Measurements from ENCODE around the gene FOXP4. TPM values are rescaled to one million over a fixed set of nuclear protein-coding genes. Genes with fewer than 3 reads are reported as not detected.

The FOXP4 gene
- total and polyA plus RNA-seq, 4 donors, result 2.5 to 16.0 (median 4.3) TPM

DNA sequence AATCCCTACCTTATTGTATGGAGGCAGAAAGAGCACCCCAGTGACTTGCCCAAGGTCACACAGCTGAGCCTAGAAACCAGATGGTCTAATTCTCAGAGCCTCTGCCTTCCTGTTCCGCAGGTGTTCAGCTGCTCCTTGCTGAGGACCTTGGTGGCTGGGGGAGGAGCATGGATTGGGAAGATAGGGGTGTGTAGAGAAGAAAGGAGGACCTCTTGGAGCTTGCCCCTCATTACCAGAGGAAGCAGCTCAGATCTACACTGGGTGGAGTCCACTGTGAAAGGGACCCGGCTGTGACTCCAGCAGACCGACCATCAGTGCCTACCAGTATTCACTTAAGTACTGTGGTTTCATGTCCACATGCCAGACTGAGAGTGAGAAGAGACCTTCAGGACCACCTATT lies 15.2 kb downstream of the FOXP4 start:
- 96% methylated on average over 3 of the region's 3 CpGs for WGBS
- Histone ChIP-seq H3K9me3 (ENCODE audit: control insufficient read depth in 4 of 4, low read length in 3 of 4) (no peaks in the 10 kb centered on the region), H3K36me3 (ENCODE audit: control insufficient read depth in 4 of 4, insufficient read depth in 3 of 4, low read depth in 1 of 4, low read length in 3 of 4) (peaks cover 5 to 8% (median 6%) of the 10 kb centered on the region in 4 donors), H3K27me3 (ENCODE audit: control insufficient read depth in 4 of 4, insufficient read depth in 4 of 4, low read length in 3 of 4) (no peaks in the 10 kb centered on the region), H3K9ac (ENCODE audit: low read depth in 1 of 2, low read length in 2 of 2) (no peak overlapping the region), H3K4me3 (ENCODE audit: low read depth in 1 of 3, low read length in 3 of 3) (no peak overlapping the region), H3K4me1 (ENCODE audit: control insufficient read depth in 4 of 4, insufficient read depth in 4 of 4, low read length in 3 of 4) (peaks cover 15 to 57% (median 32%) of the 10 kb centered on the region in 4 donors), H3K27ac (ENCODE audit: low read depth in 1 of 2, low read length in 2 of 2) (no peak overlapping the region)
- TF ChIP-seq FOXA2 (IDR thresholded peaks at IDR 0.05) (no peak), RXRA (IDR thresholded peaks at IDR 0.05) (no peak), SP1 (IDR thresholded peaks at IDR 0.05) (no peak)
- TF ChIP-seq, protein P1, sequence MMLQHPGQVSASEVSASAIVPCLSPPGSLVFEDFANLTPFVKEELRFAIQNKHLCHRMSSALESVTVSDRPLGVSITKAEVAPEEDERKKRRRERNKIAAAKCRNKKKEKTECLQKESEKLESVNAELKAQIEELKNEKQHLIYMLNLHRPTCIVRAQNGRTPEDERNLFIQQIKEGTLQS (IDR thresholded peaks at IDR 0.05), result no peak
- DNase-seq (ENCODE audit: low spot score), result no peak

GRCh38 chr6:41561931-41562911 lies 16.0 kb downstream of the FOXP4 start:
- no peaks in the 10 kb centered on the region for H3K9me3 ChIP-seq (ENCODE audit: control insufficient read depth in 4 of 4, low read length in 3 of 4)
- TF ChIP-seq, protein P1 (IDR thresholded peaks at IDR 0.05), result no peak
- TF ChIP-seq FOXA1 (IDR thresholded peaks at IDR 0.05) (no peak), HNF4A (conservative IDR thresholded peaks at IDR 0.05) (no peak), JUND (IDR thresholded peaks at IDR 0.05) (no peak), SP1 (IDR thresholded peaks at IDR 0.05) (no peak), HNF4G (IDR thresholded peaks at IDR 0.05) (no peak), CTCF (IDR thresholded peaks at IDR 0.05; ENCODE audit: low read depth, low read length, missing input control) (no peak), FOXA2 (IDR thresholded peaks at IDR 0.05) (no peak), RAD21 (IDR thresholded peaks at IDR 0.05) (no peak), NR2F2 (IDR thresholded peaks at IDR 0.05) (no peak), EGR1 (IDR thresholded peaks at IDR 0.05; ENCODE audit: low read depth in 2 of 2) (no peak), GABPA (IDR thresholded peaks at IDR 0.05 in 1 of 2, conservative IDR thresholded peaks at IDR 0.05 in 1 of 2) (no peak), RXRA (IDR thresholded peaks at IDR 0.05) (no peak)
- TF ChIP-seq, protein P2, sequence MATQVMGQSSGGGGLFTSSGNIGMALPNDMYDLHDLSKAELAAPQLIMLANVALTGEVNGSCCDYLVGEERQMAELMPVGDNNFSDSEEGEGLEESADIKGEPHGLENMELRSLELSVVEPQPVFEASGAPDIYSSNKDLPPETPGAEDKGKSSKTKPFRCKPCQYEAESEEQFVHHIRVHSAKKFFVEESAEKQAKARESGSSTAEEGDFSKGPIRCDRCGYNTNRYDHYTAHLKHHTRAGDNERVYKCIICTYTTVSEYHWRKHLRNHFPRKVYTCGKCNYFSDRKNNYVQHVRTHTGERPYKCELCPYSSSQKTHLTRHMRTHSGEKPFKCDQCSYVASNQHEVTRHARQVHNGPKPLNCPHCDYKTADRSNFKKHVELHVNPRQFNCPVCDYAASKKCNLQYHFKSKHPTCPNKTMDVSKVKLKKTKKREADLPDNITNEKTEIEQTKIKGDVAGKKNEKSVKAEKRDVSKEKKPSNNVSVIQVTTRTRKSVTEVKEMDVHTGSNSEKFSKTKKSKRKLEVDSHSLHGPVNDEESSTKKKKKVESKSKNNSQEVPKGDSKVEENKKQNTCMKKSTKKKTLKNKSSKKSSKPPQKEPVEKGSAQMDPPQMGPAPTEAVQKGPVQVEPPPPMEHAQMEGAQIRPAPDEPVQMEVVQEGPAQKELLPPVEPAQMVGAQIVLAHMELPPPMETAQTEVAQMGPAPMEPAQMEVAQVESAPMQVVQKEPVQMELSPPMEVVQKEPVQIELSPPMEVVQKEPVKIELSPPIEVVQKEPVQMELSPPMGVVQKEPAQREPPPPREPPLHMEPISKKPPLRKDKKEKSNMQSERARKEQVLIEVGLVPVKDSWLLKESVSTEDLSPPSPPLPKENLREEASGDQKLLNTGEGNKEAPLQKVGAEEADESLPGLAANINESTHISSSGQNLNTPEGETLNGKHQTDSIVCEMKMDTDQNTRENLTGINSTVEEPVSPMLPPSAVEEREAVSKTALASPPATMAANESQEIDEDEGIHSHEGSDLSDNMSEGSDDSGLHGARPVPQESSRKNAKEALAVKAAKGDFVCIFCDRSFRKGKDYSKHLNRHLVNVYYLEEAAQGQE (IDR thresholded peaks at IDR 0.05), result no peak
- TF ChIP-seq, protein P3, sequence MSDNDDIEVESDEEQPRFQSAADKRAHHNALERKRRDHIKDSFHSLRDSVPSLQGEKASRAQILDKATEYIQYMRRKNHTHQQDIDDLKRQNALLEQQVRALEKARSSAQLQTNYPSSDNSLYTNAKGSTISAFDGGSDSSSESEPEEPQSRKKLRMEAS (IDR thresholded peaks at IDR 0.05), result no peak
- TF ChIP-seq, protein P4, sequence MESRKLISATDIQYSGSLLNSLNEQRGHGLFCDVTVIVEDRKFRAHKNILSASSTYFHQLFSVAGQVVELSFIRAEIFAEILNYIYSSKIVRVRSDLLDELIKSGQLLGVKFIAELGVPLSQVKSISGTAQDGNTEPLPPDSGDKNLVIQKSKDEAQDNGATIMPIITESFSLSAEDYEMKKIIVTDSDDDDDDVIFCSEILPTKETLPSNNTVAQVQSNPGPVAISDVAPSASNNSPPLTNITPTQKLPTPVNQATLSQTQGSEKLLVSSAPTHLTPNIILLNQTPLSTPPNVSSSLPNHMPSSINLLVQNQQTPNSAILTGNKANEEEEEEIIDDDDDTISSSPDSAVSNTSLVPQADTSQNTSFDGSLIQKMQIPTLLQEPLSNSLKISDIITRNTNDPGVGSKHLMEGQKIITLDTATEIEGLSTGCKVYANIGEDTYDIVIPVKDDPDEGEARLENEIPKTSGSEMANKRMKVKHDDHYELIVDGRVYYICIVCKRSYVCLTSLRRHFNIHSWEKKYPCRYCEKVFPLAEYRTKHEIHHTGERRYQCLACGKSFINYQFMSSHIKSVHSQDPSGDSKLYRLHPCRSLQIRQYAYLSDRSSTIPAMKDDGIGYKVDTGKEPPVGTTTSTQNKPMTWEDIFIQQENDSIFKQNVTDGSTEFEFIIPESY (IDR thresholded peaks at IDR 0.05), result no peak
- H3K4me3 ChIP-seq (ENCODE audit: low read depth in 1 of 3, low read length in 3 of 3), result no peak overlapping the region
- H3K4me1 ChIP-seq (ENCODE audit: control insufficient read depth in 4 of 4, insufficient read depth in 4 of 4, low read length in 3 of 4), result peaks cover 15 to 65% (median 39%) of the 10 kb centered on the region in 4 donors
- H3K36me3 ChIP-seq (ENCODE audit: control insufficient read depth in 4 of 4, insufficient read depth in 3 of 4, low read depth in 1 of 4, low read length in 3 of 4), result peaks cover 7 to 9% (median 8%) of the 10 kb centered on the region in 4 donors
- WGBS, result 95% methylated on average over 10 of the region's 10 CpGs
- H3K27me3 ChIP-seq (ENCODE audit: control insufficient read depth in 4 of 4, insufficient read depth in 4 of 4, low read length in 3 of 4), result no peaks in the 10 kb centered on the region
- no peak for DNase-seq (ENCODE audit: low spot score)
- H3K9ac ChIP-seq (ENCODE audit: low read depth in 1 of 2, low read length in 2 of 2), result no peak overlapping the region
- peak overlapping the region in 1 of 2 donors; percentile 67 for H3K27ac ChIP-seq (ENCODE audit: low read depth in 1 of 2, low read length in 2 of 2)

Measured in liver (tissue), 9 donors.